H1 (cell line): ENCODE data around the gene SMURF2. TPM values are rescaled to one million over a fixed set of nuclear protein-coding genes. Genes with fewer than 3 reads are reported as not detected.

Experiments
- CTCF ChIA-PET: fragments of 300-600 bp; sonication (Branson Sonifier 250); formaldehyde crosslinking; loops from one replicate; lab custom pipeline; 2021; ENCODE audit not compliant: partially characterized antibody; lab: Charles Lee
- POLR2A ChIA-PET: fragments of 300-600 bp; sonication (Branson Sonifier 250); formaldehyde crosslinking; loops from one replicate; lab custom pipeline; 2021; ENCODE audit warnings: inconsistent platforms; ENCODE audit not compliant: partially characterized antibody; lab: Charles Lee
- DNase-seq, 2 experiments: peaks; one replicate each; pipeline versions ENCODE4 v3.0.0 to v3.0.0-alpha.2; 2010 to 2022; ENCODE audit warnings: low spot score in 2 of 2, low read depth in 1 of 2, mixed read lengths in 1 of 2
- FAIRE-seq: peaks from 2 replicates; lab custom pipeline; 2011; peaks lifted over from hg19 to GRCh38; lab: Jason Lieb, UNC
- H2AFZ ChIP-seq: 2 replicates; pipeline ENCODE4 v1.8.1; 2012; ENCODE audit warnings: low read length, inconsistent platforms
- H2AK5ac ChIP-seq: 2 replicates; pipeline ENCODE4 v1.6.1; 2013; ENCODE audit warnings: low read depth, low read length
- H2BK120ac ChIP-seq: replicated peaks from 2 replicates; pipeline ENCODE3; 2013; ENCODE audit warnings: low read depth, low read length, inconsistent platforms
- H2BK12ac ChIP-seq: 2 replicates; pipeline ENCODE4 v1.6.1; 2013; ENCODE audit warnings: low read depth, low read length
- H2BK15ac ChIP-seq: 2 replicates; pipeline ENCODE4 v1.6.1; 2013; ENCODE audit warnings: low read length
- H2BK20ac ChIP-seq: 2 replicates; pipeline ENCODE4 v1.6.1; 2013; ENCODE audit warnings: low read length
- H2BK5ac ChIP-seq: 2 replicates; pipeline ENCODE4 v1.6.1; 2013; ENCODE audit warnings: low read depth, low read length
- H3K14ac ChIP-seq: 2 replicates; pipeline ENCODE4 v1.6.1; 2013; ENCODE audit warnings: inconsistent platforms; ENCODE audit not compliant: insufficient read length
- H3K18ac ChIP-seq: 2 replicates; pipeline ENCODE4 v1.6.1; 2013; ENCODE audit warnings: low read length; ENCODE audit errors: extremely low read depth
- H3K23ac ChIP-seq: 2 replicates; pipeline ENCODE4 v1.6.1; 2013; ENCODE audit warnings: inconsistent platforms; ENCODE audit not compliant: insufficient read length
- H3K23me2 ChIP-seq: 2 replicates; pipeline ENCODE4 v1.6.1; 2013; ENCODE audit warnings: low read depth, low read length
- H3K27ac ChIP-seq: 2 replicates; pipeline ENCODE4 v1.6.1; 2011; ENCODE audit warnings: low read depth, low read length, inconsistent platforms
- H3K27me3 ChIP-seq, 4 experiments: replicated peaks in 1 of 4; 1 replicate in 1 of 4; 2 replicates in 3 of 4; pipeline versions ENCODE4 v1.6.1 to v1.8.1; 2011 to 2013; ENCODE audit warnings: low read length in 3 of 4, mild to moderate bottlenecking in 3 of 4, inconsistent platforms in 2 of 4, mixed read lengths in 2 of 4, moderate library complexity in 1 of 4; ENCODE audit not compliant: control insufficient read depth in 3 of 4, insufficient read depth in 3 of 4; ENCODE audit errors: extremely low read depth in 1 of 4
- H3K36me3 ChIP-seq, 4 experiments: 2 replicates each; pipeline versions ENCODE4 v1.6.1 to v1.8.1; 2011 to 2013; ENCODE audit warnings: mild to moderate bottlenecking in 4 of 4, low read length in 3 of 4, moderate library complexity in 2 of 4, control low read depth in 1 of 4, inconsistent platforms in 1 of 4; ENCODE audit not compliant: insufficient read depth in 4 of 4, control insufficient read depth in 2 of 4
- H3K4ac ChIP-seq: replicated peaks from 2 replicates; pipeline ENCODE3; 2013; ENCODE audit warnings: low read length, low read depth, mixed read lengths, inconsistent platforms; ENCODE audit not compliant: insufficient read length
- H3K4me1 ChIP-seq, 4 experiments: replicated peaks in 1 of 4; 1 replicate in 1 of 4; 2 replicates in 3 of 4; pipeline versions ENCODE4 v1.6.1 to v1.8.1; 2011 to 2013; ENCODE audit warnings: low read length in 3 of 4, inconsistent platforms in 2 of 4, mixed read lengths in 1 of 4; ENCODE audit not compliant: insufficient read depth in 4 of 4, control insufficient read depth in 3 of 4
- H3K4me2 ChIP-seq, 2 experiments: 2 replicates each; pipeline versions ENCODE4 v1.6.1 to v1.8.1; 2011 to 2013; ENCODE audit warnings: low read depth in 2 of 2, low read length in 2 of 2, control low read depth in 1 of 2, inconsistent platforms in 1 of 2, mild to moderate bottlenecking in 1 of 2; ENCODE audit not compliant: insufficient read depth in 1 of 2
- H3K4me3 ChIP-seq, 4 experiments: fragments of 200-600, 300-600 bp in 1 of 4; sonication (generic), shearing (Covaris generic), sonication (Bioruptor Twin) in 1 of 4; 2 replicates each; pipeline versions ENCODE4 v1.5.1 to v1.8.1; 2011 to 2016; ENCODE audit warnings: low read length in 4 of 4, low read depth in 3 of 4, control low read depth in 2 of 4, inconsistent platforms in 2 of 4, mild to moderate bottlenecking in 2 of 4, mixed read lengths in 1 of 4, moderate library complexity in 1 of 4; ENCODE audit not compliant: insufficient read depth in 2 of 4; ENCODE audit errors: extremely low read depth in 1 of 4
- H3K56ac ChIP-seq: replicated peaks from 2 replicates; pipeline ENCODE3; 2013; ENCODE audit warnings: low read depth, mild to moderate bottlenecking, mixed read lengths, low read length, inconsistent platforms; ENCODE audit not compliant: insufficient read length
- H3K79me1 ChIP-seq: 2 replicates; pipeline ENCODE4 v1.6.1; 2013; ENCODE audit warnings: low read depth, low read length, control low read depth
- H3K79me2 ChIP-seq, 2 experiments: 2 replicates each; pipeline versions ENCODE4 v1.6.1 to v1.8.1; 2012 to 2013; ENCODE audit warnings: low read length in 2 of 2, mild to moderate bottlenecking in 2 of 2, inconsistent platforms in 1 of 2; ENCODE audit not compliant: insufficient read depth in 2 of 2, control insufficient read depth in 1 of 2
- H3K9ac ChIP-seq, 4 experiments: replicated peaks in 1 of 4; 1 replicate in 1 of 4; 2 replicates in 3 of 4; pipeline versions ENCODE4 v1.6.1 to v1.8.1; 2011 to 2013; ENCODE audit warnings: low read depth in 3 of 4, low read length in 3 of 4, control low read depth in 2 of 4, mild to moderate bottlenecking in 2 of 4, moderate library complexity in 2 of 4, inconsistent platforms in 1 of 4; ENCODE audit errors: extremely low read depth in 1 of 4
- H3K9me3 ChIP-seq, 2 experiments: 2 replicates each; pipeline versions ENCODE4 v1.6.1 to v1.8.1; 2012 to 2013; ENCODE audit warnings: mild to moderate bottlenecking in 2 of 2, moderate library complexity in 2 of 2, control low read depth in 1 of 2, inconsistent platforms in 1 of 2, low read depth in 1 of 2, low read length in 1 of 2, mixed read lengths in 1 of 2; ENCODE audit not compliant: insufficient read depth in 2 of 2
- H4K20me1 ChIP-seq, 2 experiments: replicated peaks in 1 of 2; 2 replicates each; pipeline versions ENCODE3 to v1.8.1; 2011 to 2013; ENCODE audit warnings: inconsistent platforms in 2 of 2, low read length in 2 of 2, mild to moderate bottlenecking in 1 of 2; ENCODE audit not compliant: insufficient read depth in 2 of 2, control insufficient read depth in 1 of 2
- H4K5ac ChIP-seq: 2 replicates; pipeline ENCODE4 v1.6.1; 2013; ENCODE audit warnings: low read length, low read depth, mixed read lengths, inconsistent platforms; ENCODE audit not compliant: insufficient read length
- H4K8ac ChIP-seq: 2 replicates; pipeline ENCODE4 v1.8.0; 2013; ENCODE audit warnings: mild to moderate bottlenecking, moderate library complexity, low read length, inconsistent platforms; ENCODE audit not compliant: insufficient read depth; ENCODE audit errors: extremely low read depth
- H4K91ac ChIP-seq: replicated peaks from 2 replicates; pipeline ENCODE3; 2013; ENCODE audit warnings: low read length, mixed read lengths, inconsistent platforms; ENCODE audit not compliant: insufficient read length
- CTBP2 ChIP-seq: IDR thresholded peaks from 2 replicates; pipeline ENCODE4 v1.7.0; 2011; ENCODE audit warnings: borderline replicate concordance, mild to moderate bottlenecking, moderate library complexity, mixed read lengths, low read length; ENCODE audit not compliant: insufficient read depth, insufficient read length
- NANOG ChIP-seq: IDR thresholded peaks from 2 replicates; pipeline ENCODE4 v1.6.1; 2011; ENCODE audit warnings: low read length, low read depth, mild to moderate bottlenecking, inconsistent platforms; ENCODE audit not compliant: insufficient read depth, poor library complexity, severe bottlenecking
- RNF2 ChIP-seq: fragments of 200-900, 300-1000 bp; sonication (generic); IDR thresholded peaks from 2 replicates; pipeline ENCODE4 v1.7.1; 2016; ENCODE audit warnings: borderline replicate concordance, low read depth, mild to moderate bottlenecking, antibody characterized with exemption, low read length; ENCODE audit not compliant: poor library complexity, severe bottlenecking; ENCODE audit errors: missing control alignments
- SIRT6 ChIP-seq: IDR thresholded peaks from one replicate; pipeline ENCODE4 v1.7.1; 2012; ENCODE audit warnings: low read length, inconsistent platforms
- polyA plus RNA-seq, 7 experiments: library from polyadenylated mRNA; depleted of rRNA in 3 of 7; stranded (reverse) in 5 of 7; unstranded in 2 of 7; fragments of >200 nt in 5 of 7; fragments of 200-250 nt in 2 of 7; gene quantifications; 1 replicate in 5 of 7; 2 replicates in 1 of 7; 4 replicates in 1 of 7; pipeline versions ENCODE4 v1.2.1 to v1.2.3, GENCODE V29; 2011 to 2013; ENCODE audit warnings: missing spikeins in 2 of 7, mixed read lengths in 2 of 7
- total RNA-seq: library from RNA; stranded (reverse); fragmentation: NEBNext Ultra II Directional; extraction: Animal tissue kit (Norgen Biotek cat#: 25700); gene quantifications from 2 replicates; pipeline ENCODE4 v1.2.1, GENCODE V29; 2021

Gene SMURF2
- total and polyA plus RNA-seq, 2 of the 8 experiments (the other 6 are each of a cell fraction or from before 2014, with no cell fraction given), result 7.2 to 29.2 TPM

DNA sequence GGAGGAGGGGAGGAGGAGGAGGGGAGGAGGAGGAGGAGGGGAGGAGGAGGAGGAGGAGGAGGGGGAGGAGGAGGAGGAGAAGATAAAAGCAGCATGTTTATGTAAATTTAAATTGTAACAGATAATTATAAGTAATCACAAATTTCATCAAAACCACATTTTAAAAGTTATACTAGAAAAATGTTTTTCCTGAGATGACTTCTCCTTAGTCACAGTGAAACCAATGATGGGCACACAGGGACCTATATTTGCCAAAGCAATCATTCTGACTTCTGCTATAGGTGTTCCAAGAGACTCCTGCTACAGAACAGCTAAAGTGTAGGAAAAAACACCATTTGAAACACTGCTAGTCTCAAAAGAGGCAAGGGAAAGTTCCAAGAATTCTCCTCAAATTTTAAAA is 88.9 kb downstream of the SMURF2 start:
- H3K4me2 ChIP-seq, result no peak overlapping the region
- H3K27me3 ChIP-seq, result no peaks in the 10 kb centered on the region
- H2AFZ ChIP-seq, result no peak overlapping the region
- H3K36me3 ChIP-seq, result peaks cover 0 to 19% (median 6%) of the 10 kb centered on the region in 4 experiments; a peak in 5 of 8 replicates
- TF ChIP-seq NANOG (no peak), CTBP2 (no peak), SIRT6 (no peak), RNF2 (no peak)
- TF ChIP-seq, all 59 proteins: peak for 0
- Histone ChIP-seq H2BK12ac (no peak overlapping the region), H3K79me2 (no peaks in the 10 kb centered on the region), H4K8ac (no peak overlapping the region), H3K23ac (no peak overlapping the region), H3K23me2 (no peaks in the 10 kb centered on the region), H3K9me3 (no peaks in the 10 kb centered on the region), H3K4me1 (no peaks in the 10 kb centered on the region), H3K4me3 (no peak overlapping the region), H4K91ac (no peak overlapping the region), H3K14ac (no peak overlapping the region), H2AK5ac (no peak overlapping the region), H3K27ac (no peak overlapping the region), H2BK5ac (no peak overlapping the region), H3K79me1 (no peaks in the 10 kb centered on the region), H3K18ac (no peak overlapping the region), H4K20me1 (no peaks in the 10 kb centered on the region), H3K9ac (no peak overlapping the region), H3K4ac (no peak overlapping the region), H3K56ac (no peak overlapping the region), H2BK15ac (no peak overlapping the region), H2BK20ac (no peak overlapping the region), H4K5ac (no peak overlapping the region), H2BK120ac (no peak overlapping the region)
- no peak for FAIRE-seq
- CTCF ChIA-PET, result interaction anchor here (0.8 kb wide), 1 partner anchor 53 kb away, joined by 3 read pairs; no protein-coding TSS in a partner anchor
- POLR2A ChIA-PET, result interaction anchor here (3.4 kb wide), 1 partner anchor 68 kb away, joined by 14 read pairs; the partner anchor contains the start of genes CEP95 and DDX5
- DNase-seq, result no peak
